ENCODE results near the gene DCTN2.

GRCh38 chr12:57539134-57539768 lies 7.7 kb downstream of the DCTN2 start:
- TF ChIP-seq CTCF (IDR thresholded peaks at IDR 0.05) = no peak
- TF ChIP-seq EZH2 (IDR thresholded peaks at IDR 0.05; ENCODE audit: borderline replicate concordance, insufficient read depth, low read depth, low read length, poor library complexity, severe bottlenecking) = no peak
